GM06990 (cell line): ENCODE data around the gene TTC33.

Experiments
- DNase-seq: peaks from one replicate; pipeline ENCODE4 v3.0.0-alpha.2; 2011; ENCODE audit not compliant: insufficient read length; ENCODE audit errors: extremely low read depth
- H3K27me3 ChIP-seq: replicated peaks from 2 replicates; pipeline ENCODE4 v1.6.0; 2011; ENCODE audit warnings: low read length; ENCODE audit not compliant: control insufficient read depth, insufficient read depth
- H3K36me3 ChIP-seq: 2 replicates; pipeline ENCODE4 v1.5.1; 2011; ENCODE audit warnings: low read length; ENCODE audit not compliant: control insufficient read depth, insufficient read depth
- H3K4me3 ChIP-seq: replicated peaks from 2 replicates; pipeline ENCODE4 v1.5.1; 2011; ENCODE audit warnings: low read depth, mild to moderate bottlenecking, control low read depth, low read length
- TF ChIP-seq, protein P1 (sequence below): IDR thresholded peaks from 2 replicates; pipeline ENCODE4 v1.5.1; 2011; ENCODE audit warnings: low read length, control low read depth, mild to moderate bottlenecking, inconsistent platforms; ENCODE audit not compliant: insufficient read depth, poor library complexity, severe bottlenecking

The TTC33 gene

DNA sequence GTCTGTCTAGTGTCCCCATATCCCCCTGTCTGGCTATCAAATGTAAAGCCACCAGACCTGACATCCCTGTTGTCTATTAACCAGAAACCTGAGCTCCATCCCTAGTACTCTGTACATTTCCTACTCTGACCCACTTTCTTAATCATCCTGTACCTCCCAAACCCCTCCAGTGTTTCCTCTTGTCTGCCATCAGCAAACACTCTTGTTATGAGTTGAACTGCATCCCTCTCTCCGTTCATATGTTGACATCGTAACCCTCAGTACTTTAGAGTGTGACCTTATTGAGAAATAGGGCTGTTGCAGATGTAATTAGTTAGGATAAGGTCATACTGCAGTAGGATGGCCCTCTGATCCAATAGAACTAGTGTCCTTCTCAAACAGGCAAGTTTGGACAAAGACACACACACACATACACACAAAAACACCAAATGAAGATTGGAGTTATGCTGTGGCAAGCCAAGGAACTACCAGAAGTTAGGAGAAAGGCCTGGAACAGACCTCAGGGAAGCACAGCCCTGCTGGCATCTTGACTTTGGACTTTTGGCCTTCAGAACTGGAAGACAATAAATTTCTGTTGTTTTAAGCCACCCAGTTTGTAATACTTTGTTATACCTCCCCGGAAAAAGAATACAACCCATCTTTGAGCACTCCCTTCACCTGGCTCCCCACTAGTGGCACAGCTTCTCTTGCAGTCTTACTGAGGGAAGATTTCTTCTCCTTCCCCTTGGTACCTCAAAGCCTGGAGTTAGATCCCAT is 256.1 kb downstream of the TTC33 start:
- TF ChIP-seq, protein P1, sequence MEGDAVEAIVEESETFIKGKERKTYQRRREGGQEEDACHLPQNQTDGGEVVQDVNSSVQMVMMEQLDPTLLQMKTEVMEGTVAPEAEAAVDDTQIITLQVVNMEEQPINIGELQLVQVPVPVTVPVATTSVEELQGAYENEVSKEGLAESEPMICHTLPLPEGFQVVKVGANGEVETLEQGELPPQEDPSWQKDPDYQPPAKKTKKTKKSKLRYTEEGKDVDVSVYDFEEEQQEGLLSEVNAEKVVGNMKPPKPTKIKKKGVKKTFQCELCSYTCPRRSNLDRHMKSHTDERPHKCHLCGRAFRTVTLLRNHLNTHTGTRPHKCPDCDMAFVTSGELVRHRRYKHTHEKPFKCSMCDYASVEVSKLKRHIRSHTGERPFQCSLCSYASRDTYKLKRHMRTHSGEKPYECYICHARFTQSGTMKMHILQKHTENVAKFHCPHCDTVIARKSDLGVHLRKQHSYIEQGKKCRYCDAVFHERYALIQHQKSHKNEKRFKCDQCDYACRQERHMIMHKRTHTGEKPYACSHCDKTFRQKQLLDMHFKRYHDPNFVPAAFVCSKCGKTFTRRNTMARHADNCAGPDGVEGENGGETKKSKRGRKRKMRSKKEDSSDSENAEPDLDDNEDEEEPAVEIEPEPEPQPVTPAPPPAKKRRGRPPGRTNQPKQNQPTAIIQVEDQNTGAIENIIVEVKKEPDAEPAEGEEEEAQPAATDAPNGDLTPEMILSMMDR = no peak
- H3K4me3 ChIP-seq = no peak overlapping the region
- DNase-seq = no peak

DNA sequence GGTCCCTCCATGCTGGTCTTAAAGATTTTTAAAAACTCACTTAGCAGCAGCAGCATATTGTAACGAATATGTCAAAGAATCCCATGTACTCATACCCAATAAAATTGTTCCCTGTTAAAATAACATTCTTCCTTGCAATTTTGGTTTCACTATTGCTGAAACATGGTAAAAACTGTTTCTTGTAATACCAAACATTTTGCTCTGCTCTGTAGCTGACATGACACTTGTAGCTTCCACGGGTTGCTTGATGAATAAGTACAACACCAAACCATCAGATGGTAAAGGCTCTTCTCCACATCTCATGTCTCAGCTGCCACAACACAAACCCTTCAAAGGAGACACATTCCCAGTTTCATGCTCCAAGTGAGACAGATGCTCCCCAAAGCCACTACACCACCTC is 256.8 kb downstream of the TTC33 start:
- Histone ChIP-seq H3K4me3 (no peak overlapping the region), H3K36me3 (no peaks in the 10 kb centered on the region), H3K27me3 (no peaks in the 10 kb centered on the region)
- no peak for DNase-seq
- TF ChIP-seq, protein P1 = no peak

More for the DNA sequence above, 256.1 kb downstream of the TTC33 start:
- Histone ChIP-seq H3K36me3 (no peaks in the 10 kb centered on the region), H3K27me3 (no peaks in the 10 kb centered on the region)

DNA sequence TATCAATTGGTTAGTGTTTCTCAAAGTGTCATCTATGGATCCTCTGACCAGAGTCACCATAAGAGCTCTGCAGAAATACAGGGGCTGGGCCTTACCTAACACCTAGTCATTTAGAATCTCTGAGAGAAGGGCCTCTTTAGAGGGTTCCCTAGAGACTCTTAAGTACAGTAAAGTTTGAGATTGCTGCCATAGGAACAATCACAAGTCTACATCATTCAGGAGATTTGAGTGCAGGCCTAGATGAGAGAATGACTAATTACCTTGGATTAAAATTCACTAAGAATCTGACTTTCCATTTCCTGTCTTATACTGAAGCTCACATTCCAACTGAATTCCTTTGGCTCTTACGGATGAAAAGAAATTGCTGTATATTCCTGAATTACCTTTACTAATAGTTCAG is 258.2 kb downstream of the TTC33 start:
- no peak for DNase-seq

DNA sequence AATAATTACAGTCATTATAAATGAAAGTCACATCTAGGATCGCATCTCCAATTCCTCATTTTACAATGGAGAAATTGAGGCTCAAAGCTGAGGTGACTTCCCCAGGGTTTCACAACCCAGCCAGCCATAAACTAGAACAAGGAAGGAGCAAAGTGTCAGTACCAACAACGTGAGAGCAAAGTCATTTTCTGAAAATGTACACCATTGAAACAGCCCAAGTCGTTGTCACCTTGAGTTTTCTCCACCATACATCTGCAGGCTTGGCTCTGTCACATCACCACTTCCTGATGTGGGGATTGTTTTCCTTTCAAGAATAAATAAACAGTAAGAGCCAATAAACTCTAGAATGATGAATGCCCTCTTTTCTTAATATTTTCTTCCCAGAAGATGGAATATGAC is 260.5 kb downstream of the TTC33 start:
- DNase-seq = no peak
- TF ChIP-seq, protein P1 = no peak
- Histone ChIP-seq H3K27me3 (no peaks in the 10 kb centered on the region), H3K4me3 (no peak overlapping the region), H3K36me3 (no peaks in the 10 kb centered on the region)

More for the DNA sequence above, 258.2 kb downstream of the TTC33 start:
- no peaks in the 10 kb centered on the region for H3K36me3 ChIP-seq
- H3K4me3 ChIP-seq = no peak overlapping the region
- no peaks in the 10 kb centered on the region for H3K27me3 ChIP-seq
- TF ChIP-seq, protein P1 = no peak

DNA sequence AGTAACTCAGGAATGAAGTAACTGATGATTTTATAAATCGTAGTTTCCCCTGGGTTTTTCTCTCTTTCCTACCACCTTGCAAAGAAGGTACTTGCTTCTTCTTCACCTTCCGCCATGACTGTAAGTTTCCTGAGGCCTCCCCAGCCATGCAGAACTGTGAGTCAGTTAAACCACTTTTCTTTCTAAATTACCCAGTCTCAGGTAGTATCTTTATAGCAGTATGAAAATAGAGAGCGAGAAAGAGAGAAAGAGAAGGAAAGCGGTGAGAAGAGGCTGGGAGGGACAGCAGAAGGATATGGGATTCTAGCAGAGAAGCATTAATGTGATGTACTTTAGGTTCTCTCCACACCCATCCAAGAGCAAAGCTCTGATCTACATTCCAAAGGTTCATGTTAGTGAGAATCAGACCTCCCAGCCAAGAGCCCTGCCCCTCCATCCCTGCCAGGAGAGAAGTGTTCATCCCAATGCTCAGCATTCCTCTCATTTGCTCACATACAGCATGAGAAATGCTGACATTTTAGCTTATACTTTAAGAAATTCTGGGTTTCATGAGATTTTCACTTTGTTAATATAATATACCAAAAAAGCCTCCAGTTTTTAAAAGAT is 261.0 kb downstream of the TTC33 start:
- Histone ChIP-seq H3K27me3 (no peaks in the 10 kb centered on the region), H3K4me3 (no peak overlapping the region), H3K36me3 (no peaks in the 10 kb centered on the region)
- TF ChIP-seq, protein P1 = no peak
- no peak for DNase-seq

DNA sequence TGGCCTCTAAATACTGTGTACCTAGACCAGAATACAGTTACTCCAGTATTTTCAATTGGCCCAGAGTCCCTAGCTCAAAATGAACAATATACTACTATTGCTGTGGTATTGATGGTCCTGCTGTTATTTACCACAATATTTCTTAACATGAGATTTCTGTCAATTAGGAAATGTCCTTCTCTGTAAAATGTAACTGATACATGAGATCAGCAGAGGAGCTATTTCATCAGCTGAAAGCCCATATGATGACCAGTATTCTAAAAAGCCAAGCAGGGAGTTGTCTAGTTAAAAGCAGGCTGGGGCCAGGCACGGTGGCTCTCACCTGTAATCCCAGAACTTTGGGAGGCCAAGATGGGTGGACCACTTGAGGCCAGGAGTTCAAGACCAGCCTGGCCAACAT is 263.7 kb downstream of the TTC33 start:
- no peak for DNase-seq
- H3K27me3 ChIP-seq = no peaks in the 10 kb centered on the region
- H3K36me3 ChIP-seq = no peaks in the 10 kb centered on the region
- H3K4me3 ChIP-seq = no peak overlapping the region
- TF ChIP-seq, protein P1 = no peak
